ENCODE results near the gene ZNF879.

DNA sequence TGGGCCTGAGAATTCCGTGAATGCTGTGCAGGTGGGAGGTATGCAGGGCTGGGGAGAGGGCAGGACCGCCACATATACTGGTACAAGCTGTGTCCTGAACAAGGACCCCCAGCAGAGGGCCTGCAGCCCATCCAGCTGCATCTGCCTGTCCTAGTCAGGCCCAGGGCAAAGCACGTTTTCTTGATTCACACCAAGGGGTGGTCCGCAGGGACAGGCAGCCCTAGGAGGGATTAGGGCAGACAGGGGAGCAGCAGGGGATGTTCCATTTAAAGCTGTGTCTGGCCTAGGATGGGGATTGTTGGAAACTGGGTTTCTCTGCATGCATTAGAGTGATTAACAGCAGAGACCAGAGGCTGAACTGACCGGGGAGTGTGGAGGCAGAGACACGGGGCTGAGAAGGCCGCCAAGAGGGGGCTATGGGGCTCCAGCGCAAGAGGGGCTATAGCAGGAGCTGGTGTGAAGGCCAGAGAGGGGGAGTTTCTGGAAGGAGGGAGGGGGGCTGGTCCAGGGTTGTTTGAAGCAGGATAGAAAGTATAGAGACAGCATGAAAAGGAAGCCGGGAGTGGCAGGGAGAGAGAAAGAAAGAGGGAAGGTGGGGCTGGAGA is 31.2 kb upstream of the ZNF879 start:
- TF ChIP-seq, protein P1, sequence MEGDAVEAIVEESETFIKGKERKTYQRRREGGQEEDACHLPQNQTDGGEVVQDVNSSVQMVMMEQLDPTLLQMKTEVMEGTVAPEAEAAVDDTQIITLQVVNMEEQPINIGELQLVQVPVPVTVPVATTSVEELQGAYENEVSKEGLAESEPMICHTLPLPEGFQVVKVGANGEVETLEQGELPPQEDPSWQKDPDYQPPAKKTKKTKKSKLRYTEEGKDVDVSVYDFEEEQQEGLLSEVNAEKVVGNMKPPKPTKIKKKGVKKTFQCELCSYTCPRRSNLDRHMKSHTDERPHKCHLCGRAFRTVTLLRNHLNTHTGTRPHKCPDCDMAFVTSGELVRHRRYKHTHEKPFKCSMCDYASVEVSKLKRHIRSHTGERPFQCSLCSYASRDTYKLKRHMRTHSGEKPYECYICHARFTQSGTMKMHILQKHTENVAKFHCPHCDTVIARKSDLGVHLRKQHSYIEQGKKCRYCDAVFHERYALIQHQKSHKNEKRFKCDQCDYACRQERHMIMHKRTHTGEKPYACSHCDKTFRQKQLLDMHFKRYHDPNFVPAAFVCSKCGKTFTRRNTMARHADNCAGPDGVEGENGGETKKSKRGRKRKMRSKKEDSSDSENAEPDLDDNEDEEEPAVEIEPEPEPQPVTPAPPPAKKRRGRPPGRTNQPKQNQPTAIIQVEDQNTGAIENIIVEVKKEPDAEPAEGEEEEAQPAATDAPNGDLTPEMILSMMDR (IDR thresholded peaks at IDR 0.05; ENCODE audit: borderline replicate concordance, extremely low read depth, low read length, poor library complexity, severe bottlenecking) = no peak
- no peak for TF ChIP-seq EZH2 (IDR thresholded peaks at IDR 0.05; ENCODE audit: borderline replicate concordance, low read depth, low read length, severe bottlenecking)
